Prostate gland (tissue), 2 donors: Measurements from ENCODE around the gene PPFIA1. TPM values are rescaled to one million over a fixed set of nuclear protein-coding genes. Genes with fewer than 3 reads are reported as not detected.

ENCODE experiments used
- DNase-seq: peaks from one replicate; pipeline ENCODE4 v3.0.0-alpha.2; 2019; ENCODE audit warnings: low spot score
- H3K27ac ChIP-seq, 2 donors: fragments of 200-600 bp; sonication (generic); 2 replicates each; pipeline ENCODE4 v1.5.1; 2017 to 2019
- H3K27me3 ChIP-seq: fragments of 200-600 bp; sonication (generic); replicated peaks from 2 replicates; pipeline ENCODE4 v1.5.1; 2019; ENCODE audit not compliant: insufficient read depth
- H3K36me3 ChIP-seq, 2 donors: fragments of 200-600 bp; sonication (generic); 1 replicate in 1 of 2; 2 replicates in 1 of 2; pipeline versions ENCODE4 v1.5.1 to v1.8.1; 2017 to 2019
- H3K4me1 ChIP-seq: fragments of 200-600 bp; sonication (generic); replicated peaks from 2 replicates; pipeline ENCODE4 v1.5.1; 2019
- H3K4me3 ChIP-seq, 2 donors: fragments of 200-600 bp; sonication (generic); 2 replicates each; pipeline ENCODE4 v1.5.1; 2017 to 2019
- H3K9me3 ChIP-seq: fragments of 200-600 bp; sonication (generic); 2 replicates; pipeline ENCODE4 v1.5.1; 2017
- POLR2A ChIP-seq: fragments of 450-650 bp; IDR thresholded peaks from one replicate; pipeline ENCODE4 v1.6.1; 2016; ENCODE audit warnings: antibody characterized with exemption, mild to moderate bottlenecking
- POLR2AphosphoS5 ChIP-seq: sonication (generic); formaldehyde crosslinking; IDR thresholded peaks from one replicate; pipeline ENCODE4 v1.6.1; 2017; ENCODE audit warnings: antibody characterized with exemption
- WGBS: methylation state at CpG from one replicate; pipeline ENCODE4 v1.1.5; 2018; 5-methylcytosine and 5-hydroxymethylcytosine counted together
- intact Hi-C: fragments of 100-400 bp; cut with DNase I; formaldehyde crosslinking; loops from one replicate; pipeline ENCODE4 v1.14.2; 2022
- total RNA-seq, 2 donors: library from RNA; depleted of rRNA; stranded (reverse); fragments of >200 nt; gene quantifications; one replicate each; pipeline ENCODE4 v1.1.0, GENCODE V29; 2016
- TF ChIP-seq, protein P1 (sequence below), 4 experiments: fragments of 200-600 bp in 2 of 4; fragments of 450-650 bp in 2 of 4; sonication (generic) in 2 of 4; IDR thresholded peaks; 1 replicate in 3 of 4; 2 replicates in 1 of 4; pipeline ENCODE4 v1.5.1; 2016 to 2019; ENCODE audit warnings: antibody characterized with exemption in 4 of 4, mild to moderate bottlenecking in 2 of 4, moderate library complexity in 2 of 4

Gene PPFIA1
- total RNA-seq, 2 donors from 2014 or later = 29.1 to 61.8 TPM

DNA sequence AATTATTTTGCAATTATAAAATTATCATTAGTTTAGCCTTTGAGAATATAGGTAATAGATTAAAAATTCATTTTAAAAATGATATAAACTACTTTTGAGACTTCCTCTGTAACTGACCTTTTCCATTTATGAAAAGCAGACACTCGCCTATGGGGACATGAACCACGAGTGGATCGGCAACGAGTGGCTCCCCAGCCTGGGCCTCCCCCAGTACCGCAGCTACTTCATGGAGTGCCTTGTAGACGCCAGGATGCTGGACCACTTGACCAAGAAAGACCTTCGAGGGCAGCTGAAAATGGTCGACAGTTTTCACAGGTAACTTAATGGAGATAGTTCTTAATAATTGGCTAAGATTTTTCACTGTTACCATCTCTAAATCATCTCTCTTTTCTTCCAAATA lies 101.6 kb downstream of the PPFIA1 start:
- intact Hi-C loops = no loop called here
- Histone ChIP-seq H3K9me3 (no peaks in the 10 kb centered on the region), H3K4me3 (no peak overlapping the region), H3K36me3 (no peaks in the 10 kb centered on the region), H3K27ac (no peak overlapping the region), H3K27me3 (no peaks in the 10 kb centered on the region), H3K4me1 (no peaks in the 10 kb centered on the region)
- 97% methylated on average over 8 of the region's 8 CpGs for WGBS
- no peak for DNase-seq
- TF ChIP-seq, protein P1, sequence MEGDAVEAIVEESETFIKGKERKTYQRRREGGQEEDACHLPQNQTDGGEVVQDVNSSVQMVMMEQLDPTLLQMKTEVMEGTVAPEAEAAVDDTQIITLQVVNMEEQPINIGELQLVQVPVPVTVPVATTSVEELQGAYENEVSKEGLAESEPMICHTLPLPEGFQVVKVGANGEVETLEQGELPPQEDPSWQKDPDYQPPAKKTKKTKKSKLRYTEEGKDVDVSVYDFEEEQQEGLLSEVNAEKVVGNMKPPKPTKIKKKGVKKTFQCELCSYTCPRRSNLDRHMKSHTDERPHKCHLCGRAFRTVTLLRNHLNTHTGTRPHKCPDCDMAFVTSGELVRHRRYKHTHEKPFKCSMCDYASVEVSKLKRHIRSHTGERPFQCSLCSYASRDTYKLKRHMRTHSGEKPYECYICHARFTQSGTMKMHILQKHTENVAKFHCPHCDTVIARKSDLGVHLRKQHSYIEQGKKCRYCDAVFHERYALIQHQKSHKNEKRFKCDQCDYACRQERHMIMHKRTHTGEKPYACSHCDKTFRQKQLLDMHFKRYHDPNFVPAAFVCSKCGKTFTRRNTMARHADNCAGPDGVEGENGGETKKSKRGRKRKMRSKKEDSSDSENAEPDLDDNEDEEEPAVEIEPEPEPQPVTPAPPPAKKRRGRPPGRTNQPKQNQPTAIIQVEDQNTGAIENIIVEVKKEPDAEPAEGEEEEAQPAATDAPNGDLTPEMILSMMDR (IDR thresholded peaks at IDR 0.05) = no peak
- TF ChIP-seq POLR2A (no peak), POLR2AphosphoS5 (no peak)

DNA sequence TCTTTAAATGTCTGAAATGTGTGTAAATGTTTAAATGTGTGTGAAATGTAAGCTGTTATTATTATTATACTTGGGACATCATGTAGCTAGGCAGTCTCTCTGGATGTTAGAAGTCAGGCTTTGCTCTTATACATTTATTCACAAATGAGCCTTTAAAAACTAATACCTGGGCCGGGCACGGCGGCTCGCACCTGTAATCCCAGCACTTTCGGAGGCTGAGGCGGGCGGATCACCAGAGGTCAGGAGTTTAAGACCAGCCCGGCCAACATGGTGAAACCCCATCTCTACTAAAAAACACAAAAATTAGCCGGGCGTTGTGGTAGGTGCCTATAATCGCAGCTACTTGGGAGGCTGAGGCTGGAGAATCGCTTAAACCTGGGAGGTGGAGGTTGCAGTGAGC lies 106.1 kb downstream of the PPFIA1 start:
- WGBS = 85% methylated on average over 12 of the region's 12 CpGs
- Histone ChIP-seq H3K36me3 (peaks cover 0 to 7% of the 10 kb centered on the region in 2 donors), H3K27ac (no peak overlapping the region), H3K4me3 (no peak overlapping the region), H3K27me3 (no peaks in the 10 kb centered on the region), H3K9me3 (no peaks in the 10 kb centered on the region), H3K4me1 (no peaks in the 10 kb centered on the region)
- intact Hi-C loops = no loop called here
- no peak for DNase-seq
- no peak for TF ChIP-seq POLR2AphosphoS5
- no peak for TF ChIP-seq POLR2A
- TF ChIP-seq, protein P1 (IDR thresholded peaks at IDR 0.05) = no peak

DNA sequence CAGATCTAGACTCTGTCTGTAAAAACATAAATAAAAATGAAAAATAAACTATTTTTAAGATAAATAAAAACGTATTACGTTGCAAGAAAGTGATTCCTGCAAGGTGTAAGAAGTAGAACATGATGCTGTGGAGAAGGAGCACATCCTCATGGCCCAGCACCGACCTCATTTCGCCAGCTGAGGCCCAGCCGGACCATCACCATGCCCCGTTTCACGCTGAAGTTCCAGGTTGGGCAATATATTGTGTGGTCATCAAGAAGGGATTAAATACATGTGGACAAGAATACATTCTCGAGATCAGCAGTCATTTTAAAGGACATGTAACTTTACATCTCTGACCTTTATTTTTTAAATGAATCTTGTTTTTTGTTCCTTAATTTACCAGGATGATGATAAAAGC lies 107.2 kb downstream of the PPFIA1 start:
- 90% methylated on average over 8 of the region's 8 CpGs for WGBS
- H3K27ac ChIP-seq = no peak overlapping the region
- no peak for DNase-seq
- TF ChIP-seq POLR2AphosphoS5 (no peak), POLR2A (no peak)
- TF ChIP-seq, protein P1 (IDR thresholded peaks at IDR 0.05) = no peak
- peaks cover 0 to 7% of the 10 kb centered on the region in 2 donors for H3K36me3 ChIP-seq
- H3K27me3 ChIP-seq = no peaks in the 10 kb centered on the region
- H3K4me3 ChIP-seq = no peak overlapping the region
- H3K9me3 ChIP-seq = no peaks in the 10 kb centered on the region
- intact Hi-C loops = no loop called here
- no peaks in the 10 kb centered on the region for H3K4me1 ChIP-seq

DNA sequence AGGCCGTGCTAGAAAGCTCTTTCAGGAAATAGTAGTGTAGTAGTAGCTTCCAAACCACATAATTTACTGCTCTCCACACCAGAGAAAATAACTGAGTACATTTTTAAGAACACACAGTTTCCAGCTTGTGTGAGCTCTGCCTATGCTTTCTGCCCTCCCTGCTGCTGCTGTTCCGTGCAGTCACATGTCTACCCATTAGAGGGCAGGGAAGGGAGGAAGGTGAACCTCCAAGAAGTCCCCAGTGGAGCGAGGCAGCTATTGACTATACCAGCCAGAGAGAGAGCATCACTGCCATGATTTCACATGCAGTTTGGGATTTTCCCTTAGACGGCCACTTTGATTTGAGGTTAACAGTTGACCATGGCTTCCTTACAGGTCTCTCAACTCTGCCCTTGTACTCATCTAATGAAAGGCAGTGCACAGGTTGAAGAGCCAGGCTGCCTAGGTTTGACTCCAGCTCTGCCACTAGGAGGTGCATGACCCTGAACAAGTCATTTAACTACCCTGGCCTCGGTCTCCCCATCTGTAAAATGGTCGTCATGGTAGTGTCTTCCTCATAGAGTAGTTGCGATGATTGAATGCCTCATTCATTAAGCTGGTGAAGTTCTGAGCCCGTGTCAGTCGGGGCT lies 108.1 kb downstream of the PPFIA1 start:
- TF ChIP-seq POLR2AphosphoS5 = peak; percentile 74
- TF ChIP-seq, protein P1 (IDR thresholded peaks at IDR 0.05) = no peak
- DNase-seq = peak; percentile 21
- intact Hi-C loops = no loop called here
- H3K27me3 ChIP-seq = no peaks in the 10 kb centered on the region
- peak overlapping the region in 1 of 2 donors; percentile 43 for H3K27ac ChIP-seq
- H3K4me1 ChIP-seq = peaks cover 3% of the 10 kb centered on the region
- H3K36me3 ChIP-seq = peaks cover 0 to 7% of the 10 kb centered on the region in 2 donors
- 70% methylated on average over 9 of the region's 9 CpGs for WGBS
- no peaks in the 10 kb centered on the region for H3K9me3 ChIP-seq
- H3K4me3 ChIP-seq = no peak overlapping the region

DNA sequence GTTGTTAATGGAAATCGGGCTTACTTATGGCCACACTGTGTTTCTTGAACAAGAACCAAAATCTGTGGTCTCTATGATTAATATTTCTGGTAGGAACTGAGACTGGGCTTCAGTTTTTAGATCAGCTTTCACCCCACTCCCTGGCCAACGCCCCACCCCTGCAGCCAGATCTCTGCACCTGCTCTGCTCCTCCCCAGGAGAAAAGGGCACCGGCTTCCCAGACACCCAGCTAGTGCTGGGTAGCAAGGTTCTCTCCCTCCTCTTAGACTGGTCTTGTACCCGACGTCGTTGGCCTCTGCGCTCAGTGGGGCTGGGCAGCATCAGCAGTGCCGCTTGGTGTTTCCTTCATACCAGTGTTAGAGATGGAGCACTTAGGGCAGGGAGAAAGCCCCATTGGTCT lies 110.9 kb downstream of the PPFIA1 start:
- no peak for DNase-seq
- intact Hi-C loops = no loop called here
- Histone ChIP-seq H3K4me1 (peaks cover 4% of the 10 kb centered on the region), H3K27me3 (no peaks in the 10 kb centered on the region), H3K36me3 (peaks cover 0 to 7% of the 10 kb centered on the region in 2 donors), H3K9me3 (no peaks in the 10 kb centered on the region), H3K4me3 (no peak overlapping the region), H3K27ac (no peak overlapping the region)
- 92% methylated on average over 8 of the region's 8 CpGs for WGBS
- TF ChIP-seq POLR2A (no peak), POLR2AphosphoS5 (no peak)
- TF ChIP-seq, protein P1 (IDR thresholded peaks at IDR 0.05) = no peak
